Measurements from ENCODE around the gene MINDY3.
"Not testable (repeated sequence)": the region's sequence is repeated elsewhere in the genome, so short reads cannot be mapped to it uniquely, and the experiment has no call there.

The MINDY3 gene

GRCh38 chr10:15764892-15765454 is 95.3 kb downstream of the MINDY3 start:
- no peak for DNase-seq

- no peak for DNase-seq
Observed at GRCh38 chr10:15763006-15763405, 97.3 kb downstream of the MINDY3 start.

- DNase-seq = not testable (repeated sequence)
Observed at GRCh38 chr10:15762239-15762638, 98.1 kb downstream of the MINDY3 start.

- DNase-seq = not testable (repeated sequence)
Observed at GRCh38 chr10:15761224-15761623, 99.1 kb downstream of the MINDY3 start.

- no peak for DNase-seq
Observed at GRCh38 chr10:15760681-15761080, 99.6 kb downstream of the MINDY3 start.

- no peak for DNase-seq
Observed at GRCh38 chr10:15759265-15759664, 101.0 kb downstream of the MINDY3 start.

GRCh38 chr10:15758618-15759017 is 101.7 kb downstream of the MINDY3 start:
- DNase-seq = no peak

- no peak for DNase-seq
Observed at GRCh38 chr10:15754937-15755336, 105.4 kb downstream of the MINDY3 start.

- no peak for DNase-seq
Observed at GRCh38 chr10:15751046-15751445, 109.3 kb downstream of the MINDY3 start.

GRCh38 chr10:15748126-15748525 is 112.2 kb downstream of the MINDY3 start:
- no peak for DNase-seq

GRCh38 chr10:15747632-15748031 is 112.7 kb downstream of the MINDY3 start:
- no peak for DNase-seq

- DNase-seq = no peak
Observed at GRCh38 chr10:15745751-15746150, 114.6 kb downstream of the MINDY3 start.

- peak; percentile 91 for DNase-seq
Observed at GRCh38 chr10:15744217-15744865, 116.0 kb downstream of the MINDY3 start.

GRCh38 chr10:15743443-15743842 is 116.9 kb downstream of the MINDY3 start:
- DNase-seq = no peak

GRCh38 chr10:15742836-15743235 is 117.5 kb downstream of the MINDY3 start:
- DNase-seq = no peak

- DNase-seq = no peak
Observed at GRCh38 chr10:15742102-15742501, 118.2 kb downstream of the MINDY3 start.

GRCh38 chr10:15741581-15741980 is 118.7 kb downstream of the MINDY3 start:
- DNase-seq = no peak

- no peak for DNase-seq
Observed at GRCh38 chr10:15740261-15740660, 120.0 kb downstream of the MINDY3 start.

- DNase-seq = no peak
Observed at GRCh38 chr10:15739254-15739970, 120.9 kb downstream of the MINDY3 start.

- DNase-seq = no peak
Observed at GRCh38 chr10:15738270-15738925, 121.9 kb downstream of the MINDY3 start.

- no peak for DNase-seq
Observed at GRCh38 chr10:15737656-15738055, 122.7 kb downstream of the MINDY3 start.

GRCh38 chr10:15735763-15736162 is 124.5 kb downstream of the MINDY3 start:
- DNase-seq = no peak

GRCh38 chr10:15730341-15730740 is 130.0 kb downstream of the MINDY3 start:
- DNase-seq = no peak

GRCh38 chr10:15729890-15730289 is 130.4 kb downstream of the MINDY3 start:
- no peak for DNase-seq
